Gastrocnemius medialis (tissue), 4 donors: ENCODE data around the gene EPHA1.

Experiments
- CTCF ChIP-seq, 5 experiments: fragments of 450-650 bp in 3 of 5; fragments of 200-600 bp in 2 of 5; sonication (generic) in 2 of 5; IDR thresholded peaks in 4 of 5; conservative IDR thresholded peaks in 1 of 5; 1 replicate in 4 of 5; 2 replicates in 1 of 5; pipeline ENCODE4 v1.5.1; 2016 to 2019; ENCODE audit warnings: antibody characterized with exemption in 5 of 5, mild to moderate bottlenecking in 3 of 5, moderate library complexity in 3 of 5
- POLR2A ChIP-seq, 2 donors: fragments of 450-650 bp; IDR thresholded peaks; one replicate each; pipeline ENCODE4 v1.6.1; 2017; ENCODE audit warnings: antibody characterized with exemption in 2 of 2, mild to moderate bottlenecking in 2 of 2, moderate library complexity in 2 of 2

DNA sequence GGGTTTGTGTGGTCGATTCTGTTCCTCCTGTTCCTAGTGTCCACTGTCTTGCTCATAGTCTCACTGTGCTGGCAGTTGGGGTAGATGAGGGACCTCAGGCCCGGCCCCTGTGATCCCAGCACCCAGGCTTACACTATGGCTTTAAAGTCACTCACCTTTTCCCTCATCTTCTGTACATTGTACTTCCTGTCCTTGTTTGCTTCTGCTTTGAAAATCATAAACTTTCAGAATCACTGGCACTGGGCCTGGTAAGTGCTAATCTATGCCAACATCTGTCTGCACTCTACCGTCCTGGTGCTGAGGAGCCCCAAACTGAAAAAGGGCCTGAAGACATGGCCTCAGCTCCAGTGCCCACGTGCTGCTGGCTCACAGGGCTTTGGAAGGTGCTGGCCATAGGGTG is 28.9 kb upstream of the EPHA1 start:
- no peak for TF ChIP-seq POLR2A (IDR thresholded peaks at IDR 0.05)
- no peak for TF ChIP-seq CTCF (IDR thresholded peaks at IDR 0.05 in 4 of 5, conservative IDR thresholded peaks at IDR 0.05 in 1 of 5)
